ENCODE results near the gene ZDHHC14. TPM values are rescaled to one million over a fixed set of nuclear protein-coding genes. Genes with fewer than 3 reads are reported as not detected.
"Not testable (repeated sequence)": the region's sequence is repeated elsewhere in the genome, so short reads cannot be mapped to it uniquely, and the experiment has no call there.

The ZDHHC14 gene
- total RNA-seq, 4 donors from 2014 or later = 6.2 to 20.6 (median 15.1) TPM

- Histone ChIP-seq H3K4me1 (no peaks in the 10 kb centered on the region), H3K9me3 (no peaks in the 10 kb centered on the region), H3K4me3 (replicated peaks in 1 of 3) (no peak overlapping the region), H3K36me3 (no peaks in the 10 kb centered on the region), H3K27ac (no peak overlapping the region), H3K27me3 (no peaks in the 10 kb centered on the region)
- DNase-seq = no peak
- intact Hi-C loops (cut with DNase I) = no loop called here
- WGBS, 2 donors = 87 to 90% methylated on average over 11 of the region's 11 CpGs
- no peak for TF ChIP-seq POLR2A (IDR thresholded peaks at IDR 0.05)
- no peak for TF ChIP-seq CTCF (IDR thresholded peaks at IDR 0.05)
Observed at GRCh38 chr6:157464653-157465535, 83.9 kb downstream of the ZDHHC14 start.

- intact Hi-C loops (cut with DNase I) = no loop called here
- WGBS, 2 donors = 90 to 96% methylated on average over 4 of the region's 4 CpGs
Observed at GRCh38 chr6:157466342-157466648, 85.3 kb downstream of the ZDHHC14 start.

DNA sequence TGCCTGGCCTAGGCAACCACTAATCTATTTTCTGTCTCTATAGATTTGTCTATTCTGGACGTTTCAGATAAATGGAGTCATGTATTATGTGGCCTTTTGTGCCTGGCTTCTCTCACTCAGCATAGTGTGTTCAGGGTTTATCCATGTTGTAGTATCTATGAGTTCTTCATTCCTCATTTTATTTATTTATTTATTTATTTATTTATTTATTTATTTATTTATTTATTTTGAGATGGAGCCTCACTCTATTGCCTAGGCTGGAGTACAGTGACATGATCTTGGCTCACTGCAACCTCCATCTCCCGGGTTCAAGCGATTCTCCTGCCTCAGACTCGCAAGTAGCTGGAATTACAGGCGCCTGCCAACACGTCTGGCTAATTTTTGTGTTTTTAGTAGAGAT is 86.3 kb downstream of the ZDHHC14 start:
- DNase-seq = not testable (repeated sequence)
- 97 to 98% methylated on average over 6 of the region's 6 CpGs for WGBS, 2 donors

More at GRCh38 chr6:157466342-157466648, 85.3 kb downstream of the ZDHHC14 start:
- H3K27me3 ChIP-seq = no peaks in the 10 kb centered on the region
- no peaks in the 10 kb centered on the region for H3K36me3 ChIP-seq
- no peak overlapping the region for H3K4me3 ChIP-seq (replicated peaks in 1 of 3)
- DNase-seq = no peak
- H3K4me1 ChIP-seq = no peaks in the 10 kb centered on the region
- TF ChIP-seq POLR2A (IDR thresholded peaks at IDR 0.05) = no peak
- no peak for TF ChIP-seq CTCF (IDR thresholded peaks at IDR 0.05)
- no peaks in the 10 kb centered on the region for H3K9me3 ChIP-seq
- H3K27ac ChIP-seq = no peak overlapping the region

DNA sequence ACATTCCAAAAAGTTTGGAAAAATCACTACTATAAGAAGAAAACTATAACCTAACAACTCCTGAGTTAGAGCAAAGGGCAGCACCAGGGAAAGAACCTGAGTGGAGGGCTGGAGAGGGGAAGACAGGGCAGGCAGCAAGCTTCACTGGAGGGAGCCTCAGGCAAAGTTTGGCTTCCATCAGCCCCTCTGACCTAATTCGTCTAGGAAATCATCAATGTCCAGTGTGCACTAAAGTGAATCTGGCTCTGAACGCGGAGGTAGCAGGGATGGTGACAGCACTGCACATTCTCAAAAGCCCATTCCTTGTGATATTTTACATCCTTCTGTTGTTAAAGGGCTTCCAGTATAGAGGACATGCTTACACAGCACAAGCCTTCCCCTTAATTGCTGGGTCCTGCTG is 87.1 kb downstream of the ZDHHC14 start:
- H3K4me1 ChIP-seq = peaks cover 8 to 12% of the 10 kb centered on the region in 2 donors
- no peaks in the 10 kb centered on the region for H3K36me3 ChIP-seq
- no peak for DNase-seq
- no peak overlapping the region for H3K4me3 ChIP-seq (replicated peaks in 1 of 3)
- 82 to 88% methylated on average over 3 of the region's 3 CpGs for WGBS, 2 donors
- intact Hi-C loops (cut with DNase I) = no loop called here
- H3K27me3 ChIP-seq = no peaks in the 10 kb centered on the region
- no peaks in the 10 kb centered on the region for H3K9me3 ChIP-seq
- no peak overlapping the region for H3K27ac ChIP-seq
- TF ChIP-seq CTCF (IDR thresholded peaks at IDR 0.05) (no peak), POLR2A (IDR thresholded peaks at IDR 0.05) (no peak)

More for the DNA sequence above, 86.3 kb downstream of the ZDHHC14 start:
- intact Hi-C loops (cut with DNase I); H3K27ac ChIP-seq; H3K9me3 ChIP-seq; H3K4me3 ChIP-seq (replicated peaks in 1 of 3); H3K27me3 ChIP-seq; H3K4me1 ChIP-seq; H3K36me3 ChIP-seq: not testable (repeated sequence)

- intact Hi-C loops (cut with DNase I) = no loop called here
- Histone ChIP-seq H3K4me3 (replicated peaks in 1 of 3) (no peak overlapping the region), H3K27ac (no peak overlapping the region), H3K27me3 (no peaks in the 10 kb centered on the region), H3K36me3 (no peaks in the 10 kb centered on the region), H3K4me1 (peaks cover 8 to 12% of the 10 kb centered on the region in 2 donors), H3K9me3 (no peaks in the 10 kb centered on the region)
- no peak for TF ChIP-seq POLR2A (IDR thresholded peaks at IDR 0.05)
- TF ChIP-seq CTCF (IDR thresholded peaks at IDR 0.05) = no peak
- DNase-seq = no peak
- WGBS, 2 donors = 80 to 81% methylated on average over 4 of the region's 4 CpGs
Observed at GRCh38 chr6:157468574-157468973, 87.6 kb downstream of the ZDHHC14 start.

All from thyroid gland (tissue), 4 donors.